Stimulated activated CD8-positive, alpha-beta memory T cell treated with anti-CD3 and anti-CD28 coated beads, Interleukin-4, amount 100 ng/mL, for 1 hour (primary cell): ENCODE data around the gene ASMTL.
"Not testable (repeated sequence)": the region's sequence is repeated elsewhere in the genome, so short reads cannot be mapped to it uniquely, and the experiment has no call there.

Source experiments
- DNase-seq, 2 donors: peaks; one replicate each; pipeline ENCODE4 v3.0.0-alpha.2; 2020; ENCODE audit warnings: low read depth in 2 of 2, low spot score in 1 of 2

ASMTL gene

GRCh38 chrX:1452516-1453394, at the start of gene ASMTL:
Gene ASMTL, minus strand, starts transcription at chrX:1452909. Its CDS starts 69 bp downstream, at chrX:1452840.
- peak; percentile 100 for DNase-seq

GRCh38 chrX:1502241-1502640, 49.5 kb upstream of the ASMTL start:
- no peak for DNase-seq

- DNase-seq, result no peak
These were observed 48.3 kb upstream of the ASMTL start for GRCh38 chrX:1500701-1501624.

GRCh38 chrX:1496076-1496475, 43.4 kb upstream of the ASMTL start:
- no peak for DNase-seq

GRCh38 chrX:1493877-1494510, 41.3 kb upstream of the ASMTL start:
- no peak for DNase-seq

GRCh38 chrX:1493412-1493811, 40.7 kb upstream of the ASMTL start:
- no peak for DNase-seq

GRCh38 chrX:1492421-1493012, 39.8 kb upstream of the ASMTL start:
- no peak for DNase-seq

GRCh38 chrX:1491851-1492349, 39.2 kb upstream of the ASMTL start:
- DNase-seq, result no peak

GRCh38 chrX:1491248-1491647, 38.5 kb upstream of the ASMTL start:
- not testable (repeated sequence) for DNase-seq

GRCh38 chrX:1490723-1491122, 38.0 kb upstream of the ASMTL start:
- not testable (repeated sequence) for DNase-seq

- not testable (repeated sequence) for DNase-seq
These were observed 36.6 kb upstream of the ASMTL start for GRCh38 chrX:1489354-1489753.

- no peak for DNase-seq
These were observed 36.0 kb upstream of the ASMTL start for GRCh38 chrX:1488745-1489144.

GRCh38 chrX:1488141-1488540, 35.4 kb upstream of the ASMTL start:
- no peak for DNase-seq

- no peak for DNase-seq
These were observed 34.7 kb upstream of the ASMTL start for GRCh38 chrX:1487401-1487800.

GRCh38 chrX:1486749-1487361, 34.1 kb upstream of the ASMTL start:
- DNase-seq, result no peak

- DNase-seq, result no peak
These were observed 33.5 kb upstream of the ASMTL start for GRCh38 chrX:1486177-1486576.

GRCh38 chrX:1485033-1485432, 32.3 kb upstream of the ASMTL start:
- no peak for DNase-seq

- DNase-seq, result no peak
These were observed 31.9 kb upstream of the ASMTL start for GRCh38 chrX:1484638-1485019.

- DNase-seq, result no peak
These were observed 31.3 kb upstream of the ASMTL start for GRCh38 chrX:1483843-1484637.

- not testable (repeated sequence) for DNase-seq
These were observed 29.8 kb upstream of the ASMTL start for GRCh38 chrX:1482530-1482928.
